GM12878 (cell line): ENCODE measurements around the gene SLC2A5. TPM values are rescaled to one million over a fixed set of nuclear protein-coding genes. Genes with fewer than 3 reads are reported as not detected.

Source experiments
- ATAC-seq: fragments of 200-7000 bp; cut with Tn5 transposase; 3 replicates; pipeline ENCODE4 v1.9.1; 2020; ENCODE audit warnings: mild to moderate bottlenecking, moderate library complexity
- BruUV-seq: library from RNA; stranded (reverse); fragments of 400-500 nt; replicated peaks from 2 replicates; lab custom pipeline; 2021; lab: Mats Ljungman, UMichigan
- CTCF ChIA-PET: fragments of 300-600 bp; sonication (Branson Sonifier 250); formaldehyde crosslinking; extraction: SDS; loops from one replicate; lab custom pipeline; 2021; ENCODE audit warnings: inconsistent platforms; lab: Yijun Ruan, JAX
- POLR2A ChIA-PET: fragments of 350-600 bp; formaldehyde crosslinking; extraction: SDS; loops from one replicate; lab custom pipeline; 2021; ENCODE audit warnings: inconsistent platforms; lab: Charles Lee
- RAD21 ChIA-PET: fragments of 300-600 bp; sonication (Branson Sonifier 250); formaldehyde crosslinking; loops from one replicate; lab custom pipeline; 2023; ENCODE audit warnings: antibody characterized with exemption; ENCODE audit not compliant: unreplicated experiment; lab: Charles Lee
- SMC1A ChIA-PET: fragments of 300-600 bp; sonication (Branson Sonifier 250); formaldehyde crosslinking; loops from one replicate; lab custom pipeline; 2023; ENCODE audit not compliant: unreplicated experiment, uncharacterized antibody; lab: Charles Lee
- DNase-seq: peaks from one replicate; pipeline ENCODE4 v3.0.0-alpha.2; 2011; ENCODE audit warnings: low read depth, low spot score
- FAIRE-seq: peaks from 3 replicates; lab custom pipeline; 2011; peaks lifted over from hg19 to GRCh38; lab: Jason Lieb, UNC
- H2AFZ ChIP-seq: 2 replicates; pipeline ENCODE4 v1.6.0; 2011; ENCODE audit warnings: low read depth, low read length, control low read depth; ENCODE audit not compliant: control insufficient read depth
- H3K27ac ChIP-seq: 2 replicates; pipeline ENCODE4 v1.5.1; 2011; ENCODE audit warnings: control low read depth; ENCODE audit not compliant: control insufficient read depth, insufficient read depth
- H3K27me3 ChIP-seq, 2 experiments: replicated peaks in 1 of 2; 2 replicates each; pipeline versions ENCODE4 v1.6.0 to v1.6.1; 2011; ENCODE audit warnings: low read length in 1 of 2; ENCODE audit not compliant: control insufficient read depth in 2 of 2, insufficient read depth in 2 of 2
- H3K36me3 ChIP-seq, 2 experiments: 2 replicates each; pipeline ENCODE4 v1.5.1; 2011; ENCODE audit warnings: low read length in 1 of 2; ENCODE audit not compliant: control insufficient read depth in 2 of 2, insufficient read depth in 2 of 2
- H3K4me1 ChIP-seq: 2 replicates; pipeline ENCODE4 v1.6.1; 2011; ENCODE audit warnings: mild to moderate bottlenecking, low read length, moderate library complexity, mixed read lengths; ENCODE audit not compliant: control insufficient read depth, insufficient read depth
- H3K4me2 ChIP-seq: 2 replicates; pipeline ENCODE4 v1.6.0; 2011; ENCODE audit warnings: control low read depth; ENCODE audit not compliant: control insufficient read depth, insufficient read depth
- H3K4me3 ChIP-seq: fragments of 200-600 bp; sonication (generic); 2 replicates; pipeline ENCODE4 v1.5.1; 2016
- H3K79me2 ChIP-seq: 2 replicates; pipeline ENCODE4 v1.6.0; 2011; ENCODE audit warnings: low read length; ENCODE audit not compliant: control insufficient read depth, insufficient read depth
- H3K9ac ChIP-seq: 2 replicates; pipeline ENCODE4 v1.8.0; 2011; ENCODE audit warnings: low read length, control low read depth, mixed read lengths; ENCODE audit not compliant: control insufficient read depth, insufficient read depth
- H3K9me3 ChIP-seq: replicated peaks from 3 replicates; pipeline ENCODE4 v1.5.1; 2011; ENCODE audit warnings: mild to moderate bottlenecking, low read length; ENCODE audit not compliant: control insufficient read depth, insufficient read depth
- H4K20me1 ChIP-seq: 2 replicates; pipeline ENCODE4 v1.6.0; 2011; ENCODE audit not compliant: control insufficient read depth, insufficient read depth
- EGR1 ChIP-seq, 2 experiments: IDR thresholded peaks; 1 replicate in 1 of 2; 2 replicates in 1 of 2; pipeline ENCODE4 v1.6.1; 2011 to 2012; ENCODE audit warnings: low read depth in 2 of 2, low read length in 2 of 2, borderline replicate concordance in 1 of 2, mild to moderate bottlenecking in 1 of 2, moderate library complexity in 1 of 2
- EP300 ChIP-seq, 2 experiments: fragments of 150-350 bp in 1 of 2; IDR thresholded peaks; 2 replicates each; pipeline ENCODE4 v1.6.1; 2011 to 2012; ENCODE audit warnings: low read depth in 2 of 2, low read length in 2 of 2, borderline replicate concordance in 1 of 2, improper control_type of control experiment in 1 of 2, inconsistent platforms in 1 of 2; ENCODE audit not compliant: control insufficient read depth in 1 of 2
- HDAC2 ChIP-seq: fragments of 200-600 bp; sonication (generic); IDR thresholded peaks from 2 replicates; pipeline ENCODE4 v1.6.1; 2017
- MTA3 ChIP-seq: IDR thresholded peaks from 2 replicates; pipeline ENCODE4 v1.6.1; 2012; ENCODE audit warnings: low read length, inconsistent platforms, borderline replicate concordance
- NFIC ChIP-seq: IDR thresholded peaks from 2 replicates; pipeline ENCODE4 v1.6.1; 2012; ENCODE audit warnings: low read depth, mild to moderate bottlenecking, inconsistent platforms, low read length, moderate library complexity
- ZNF274 ChIP-seq: IDR thresholded peaks from one replicate; pipeline ENCODE4 v1.8.0; 2011; ENCODE audit not compliant: insufficient read length, insufficient read depth
- WGBS: methylation state at CpG from one replicate; pipeline ENCODE4 v1.1.6; 2016; ENCODE audit warnings: low lambda C conversion rate; ENCODE audit not compliant: insufficient replicate concordance, insufficient coverage; ENCODE audit errors: missing lambda C conversion rate; 5-methylcytosine and 5-hydroxymethylcytosine counted together
- in situ Hi-C: fragments of 300-500 bp; cut with MboI; formaldehyde crosslinking; loops from 9 replicates; pipeline ENCODE4 v1.14.3; 2018; ENCODE audit warnings: mixed read lengths
- intact Hi-C: fragments of 100-400 bp; cut with micrococcal nuclease; formaldehyde crosslinking; loops from one replicate; pipeline ENCODE4 v1.14.2; 2022; ENCODE audit not compliant: unreplicated experiment
- polyA plus RNA-seq, 11 experiments: library from polyadenylated mRNA; depleted of rRNA in 4 of 11; unstranded in 6 of 11; stranded (reverse) in 5 of 11; fragments of >200 nt; fragmentation: Nextera tagmentation in 4 of 11; fragmentation: Illumina TruSeq in 1 of 11; extraction: Ambion mirVana in 4 of 11; extraction: Trizol in 1 of 11; gene quantifications; 1 replicate in 1 of 11; 2 replicates in 10 of 11; pipeline versions ENCODE4 v1.2.1 to v1.2.3, GENCODE V29; 2011 to 2016; ENCODE audit warnings: inconsistent platforms in 2 of 11, missing spikeins in 2 of 11, low read depth in 1 of 11
- total RNA-seq, 4 experiments: library from RNA; depleted of rRNA in 3 of 4; stranded (reverse); fragments of >200 nt in 3 of 4; fragmentation: Illumina TruSeq in 1 of 4; extraction: Trizol in 1 of 4; gene quantifications; 2 replicates each; pipeline versions ENCODE4 v1.2.1 to v1.2.3, GENCODE V29; 2013 to 2021
- TF ChIP-seq, protein P1 (sequence below), 3 experiments: IDR thresholded peaks in 2 of 3; conservative IDR thresholded peaks in 1 of 3; 2 replicates each; pipeline ENCODE4 v1.5.1; 2011; ENCODE audit warnings: low read depth in 3 of 3, low read length in 3 of 3, mild to moderate bottlenecking in 3 of 3, control low read depth in 2 of 3, moderate library complexity in 2 of 3, inconsistent platforms in 1 of 3, mixed read lengths in 1 of 3; ENCODE audit not compliant: control insufficient read depth in 2 of 3, insufficient read depth in 1 of 3; ENCODE audit errors: extremely low read depth in 1 of 3
- TF ChIP-seq, protein P2 (sequence below): IDR thresholded peaks from 2 replicates; pipeline ENCODE4 v1.6.1; 2011; ENCODE audit warnings: mild to moderate bottlenecking, low read depth, low read length, moderate library complexity; ENCODE audit not compliant: insufficient replicate concordance
- TF ChIP-seq, protein P3 (sequence below): IDR thresholded peaks from 2 replicates; pipeline ENCODE4 v1.6.1; 2012; ENCODE audit warnings: low read depth, low read length, improper control_type of control experiment
- TF ChIP-seq, protein P4 (sequence below): fragments of 450-650 bp; IDR thresholded peaks from 2 replicates; pipeline ENCODE4 v1.6.1; 2017; ENCODE audit warnings: low read depth, mild to moderate bottlenecking, moderate library complexity

SLC2A5 gene
- total and polyA plus RNA-seq, 10 of the 15 experiments (the other 5 are each of a cell fraction or from before 2014, with no cell fraction given) = 4.5 to 76.6 (median 23.9) TPM

- peaks cover 12% of the 10 kb centered on the region for H3K9me3 ChIP-seq
- peak; percentile 81 for FAIRE-seq
- H3K4me3 ChIP-seq = no peak overlapping the region
- peak overlapping the region; percentile 73 for H3K4me2 ChIP-seq
- in situ Hi-C loops = no loop called here
- BruUV-seq = no TSS peak
- peak; percentile 89 for ATAC-seq
- DNase-seq = peak; percentile 56
- H3K27me3 ChIP-seq = no peaks in the 10 kb centered on the region
- peak overlapping the region; percentile 89 for H3K27ac ChIP-seq
- peak overlapping the region; percentile 18 for H2AFZ ChIP-seq
- ChIA-PET POLR2A (interaction anchor here (0.5 to 1.1 kb wide), 7 partner anchors 11 to 183 kb away, joined by 3 to 8 read pairs (median 4); no protein-coding TSS in a partner anchor), RAD21 (interaction anchor here (0.8 to 2.3 kb wide), 6 partner anchors 24 to 84 kb away, joined by 3 to 10 read pairs (median 4); no protein-coding TSS in a partner anchor), CTCF (interaction anchor here (1.0 to 2.7 kb wide), 5 partner anchors 25 to 64 kb away, joined by 3 to 12 read pairs (median 6); no protein-coding TSS in a partner anchor), SMC1A (interaction anchor here (0.6 to 2.2 kb wide), 18 partner anchors 9 to 205 kb away, joined by 3 to 8 read pairs (median 4); no protein-coding TSS in a partner anchor)
- H3K36me3 ChIP-seq = peaks cover 15 to 28% of the 10 kb centered on the region in 2 experiments; a peak in 3 of 4 replicates
- H3K4me1 ChIP-seq = peaks cover 27% of the 10 kb centered on the region
- intact Hi-C loops = loop anchor here (2.0 kb wide), 1 partner anchor 43 kb away; no protein-coding TSS in a partner anchor
- no peaks in the 10 kb centered on the region for H4K20me1 ChIP-seq
- H3K9ac ChIP-seq = no peak overlapping the region
- no peaks in the 10 kb centered on the region for H3K79me2 ChIP-seq
- WGBS = 58% methylated on average over 28 of the region's 28 CpGs
- TF ChIP-seq HDAC2 (no peak), EGR1 (IDR thresholded peaks at IDR 0.05; ENCODE audit: borderline replicate concordance in 1 of 2, low read depth in 2 of 2, low read length in 2 of 2) (no peak), ZNF274 (no peak), EP300 (IDR thresholded peaks at IDR 0.05; ENCODE audit: borderline replicate concordance in 1 of 2, control insufficient read depth in 1 of 2, low read depth in 2 of 2, low read length in 2 of 2) (peak; percentile 50 to 76; a peak in 3 of 4 replicates), NFIC (peak; percentile 45; the same call in 1 of the 2 replicates), MTA3 (no peak)
- TF ChIP-seq, protein P1, sequence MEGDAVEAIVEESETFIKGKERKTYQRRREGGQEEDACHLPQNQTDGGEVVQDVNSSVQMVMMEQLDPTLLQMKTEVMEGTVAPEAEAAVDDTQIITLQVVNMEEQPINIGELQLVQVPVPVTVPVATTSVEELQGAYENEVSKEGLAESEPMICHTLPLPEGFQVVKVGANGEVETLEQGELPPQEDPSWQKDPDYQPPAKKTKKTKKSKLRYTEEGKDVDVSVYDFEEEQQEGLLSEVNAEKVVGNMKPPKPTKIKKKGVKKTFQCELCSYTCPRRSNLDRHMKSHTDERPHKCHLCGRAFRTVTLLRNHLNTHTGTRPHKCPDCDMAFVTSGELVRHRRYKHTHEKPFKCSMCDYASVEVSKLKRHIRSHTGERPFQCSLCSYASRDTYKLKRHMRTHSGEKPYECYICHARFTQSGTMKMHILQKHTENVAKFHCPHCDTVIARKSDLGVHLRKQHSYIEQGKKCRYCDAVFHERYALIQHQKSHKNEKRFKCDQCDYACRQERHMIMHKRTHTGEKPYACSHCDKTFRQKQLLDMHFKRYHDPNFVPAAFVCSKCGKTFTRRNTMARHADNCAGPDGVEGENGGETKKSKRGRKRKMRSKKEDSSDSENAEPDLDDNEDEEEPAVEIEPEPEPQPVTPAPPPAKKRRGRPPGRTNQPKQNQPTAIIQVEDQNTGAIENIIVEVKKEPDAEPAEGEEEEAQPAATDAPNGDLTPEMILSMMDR (IDR thresholded peaks at IDR 0.05 in 2 of 3, conservative IDR thresholded peaks at IDR 0.05 in 1 of 3; ENCODE audit: control insufficient read depth in 2 of 3, extremely low read depth in 1 of 3, insufficient read depth in 1 of 3, low read depth in 3 of 3, low read length in 3 of 3) = no peak
- TF ChIP-seq, protein P2, sequence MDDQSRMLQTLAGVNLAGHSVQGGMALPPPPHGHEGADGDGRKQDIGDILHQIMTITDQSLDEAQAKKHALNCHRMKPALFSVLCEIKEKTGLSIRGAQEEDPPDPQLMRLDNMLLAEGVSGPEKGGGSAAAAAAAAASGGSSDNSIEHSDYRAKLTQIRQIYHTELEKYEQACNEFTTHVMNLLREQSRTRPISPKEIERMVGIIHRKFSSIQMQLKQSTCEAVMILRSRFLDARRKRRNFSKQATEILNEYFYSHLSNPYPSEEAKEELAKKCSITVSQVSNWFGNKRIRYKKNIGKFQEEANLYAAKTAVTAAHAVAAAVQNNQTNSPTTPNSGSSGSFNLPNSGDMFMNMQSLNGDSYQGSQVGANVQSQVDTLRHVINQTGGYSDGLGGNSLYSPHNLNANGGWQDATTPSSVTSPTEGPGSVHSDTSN = no peak
- TF ChIP-seq, protein P3, sequence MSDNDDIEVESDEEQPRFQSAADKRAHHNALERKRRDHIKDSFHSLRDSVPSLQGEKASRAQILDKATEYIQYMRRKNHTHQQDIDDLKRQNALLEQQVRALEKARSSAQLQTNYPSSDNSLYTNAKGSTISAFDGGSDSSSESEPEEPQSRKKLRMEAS = 0 out of 2 replicates have a peak, but pooled peaks have one; percentile 19
- TF ChIP-seq, protein P4, sequence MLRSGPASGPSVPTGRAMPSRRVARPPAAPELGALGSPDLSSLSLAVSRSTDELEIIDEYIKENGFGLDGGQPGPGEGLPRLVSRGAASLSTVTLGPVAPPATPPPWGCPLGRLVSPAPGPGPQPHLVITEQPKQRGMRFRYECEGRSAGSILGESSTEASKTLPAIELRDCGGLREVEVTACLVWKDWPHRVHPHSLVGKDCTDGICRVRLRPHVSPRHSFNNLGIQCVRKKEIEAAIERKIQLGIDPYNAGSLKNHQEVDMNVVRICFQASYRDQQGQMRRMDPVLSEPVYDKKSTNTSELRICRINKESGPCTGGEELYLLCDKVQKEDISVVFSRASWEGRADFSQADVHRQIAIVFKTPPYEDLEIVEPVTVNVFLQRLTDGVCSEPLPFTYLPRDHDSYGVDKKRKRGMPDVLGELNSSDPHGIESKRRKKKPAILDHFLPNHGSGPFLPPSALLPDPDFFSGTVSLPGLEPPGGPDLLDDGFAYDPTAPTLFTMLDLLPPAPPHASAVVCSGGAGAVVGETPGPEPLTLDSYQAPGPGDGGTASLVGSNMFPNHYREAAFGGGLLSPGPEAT = peak; percentile 82
Observed at GRCh38 chr1:9037476-9038337, 31.7 kb downstream of the SLC2A5 start.
